IPS-18c (cell line): ENCODE measurements around the gene AGPAT3.
"Not testable (repeated sequence)": the region's sequence is repeated elsewhere in the genome, so short reads cannot be mapped to it uniquely, and the experiment has no call there.

ENCODE experiments used
- H3K4me3 ChIP-seq: 2 replicates; pipeline ENCODE4 v1.7.0; 2013; ENCODE audit warnings: low read depth, mild to moderate bottlenecking, low read length, moderate library complexity; ENCODE audit not compliant: insufficient read depth
- H3K9me3 ChIP-seq: one replicate; pipeline ENCODE4 v1.6.1; 2013; ENCODE audit warnings: mild to moderate bottlenecking, low read length, moderate library complexity; ENCODE audit not compliant: control insufficient read depth, insufficient read depth

AGPAT3 gene

DNA sequence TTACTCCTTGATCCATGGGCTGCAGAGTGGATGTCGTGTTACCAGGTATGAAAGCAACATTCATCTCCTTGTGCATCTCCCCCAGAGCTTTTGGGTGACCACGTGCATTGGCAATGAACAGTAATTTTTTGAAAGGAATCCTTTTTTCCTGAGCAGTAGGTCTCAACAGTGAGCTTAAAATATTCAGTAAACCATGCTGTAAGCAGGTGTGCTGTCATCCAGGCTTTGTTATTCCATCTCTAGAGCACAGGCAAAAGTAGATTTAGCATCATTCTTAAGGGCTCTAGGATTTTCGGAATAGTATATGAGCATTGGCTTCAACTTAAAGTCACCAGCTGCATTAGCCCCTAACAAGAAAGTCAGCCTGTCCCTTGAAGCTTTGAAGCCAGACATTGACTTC, 27.3 kb downstream of the AGPAT3 start:
- Histone ChIP-seq H3K4me3 (no peak overlapping the region), H3K9me3 (peaks cover 1% of the 10 kb centered on the region)

DNA sequence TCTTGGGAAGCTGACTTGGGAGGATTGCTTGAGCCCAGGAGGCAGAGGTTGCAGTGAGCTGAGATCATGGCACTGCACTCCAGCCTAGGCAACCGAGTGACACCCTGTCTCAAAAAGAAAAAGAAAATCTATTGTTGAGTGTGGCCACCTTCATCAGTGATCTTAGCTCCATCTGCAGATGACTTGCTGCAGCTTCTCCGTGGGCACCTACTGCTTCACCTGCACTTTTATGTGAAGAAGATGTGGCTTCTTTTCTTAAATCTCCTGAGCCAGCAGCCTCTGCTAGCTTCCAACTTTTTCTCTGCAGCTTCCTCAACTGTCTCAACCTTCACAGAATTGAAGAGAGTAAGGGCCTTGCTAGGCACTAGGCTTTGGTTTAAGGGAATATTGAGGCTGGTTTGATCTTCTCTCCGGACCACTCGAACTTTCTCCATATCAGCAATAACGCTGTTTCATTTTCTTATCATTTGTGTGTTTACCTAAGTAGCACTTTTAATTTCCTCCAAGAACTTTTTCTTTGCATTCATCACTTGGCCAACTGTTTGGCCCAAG, 28.0 kb downstream of the AGPAT3 start:
- no peak overlapping the region for H3K4me3 ChIP-seq
- H3K9me3 ChIP-seq = peaks cover 2% of the 10 kb centered on the region

- Histone ChIP-seq H3K4me3 (no peak overlapping the region), H3K9me3 (peaks cover 2% of the 10 kb centered on the region)
Measured at GRCh38 chr21:43893536-43894205, 28.6 kb downstream of the AGPAT3 start.

GRCh38 chr21:43894206-43894577, 29.2 kb downstream of the AGPAT3 start:
- H3K9me3 ChIP-seq = peaks cover 2% of the 10 kb centered on the region
- no peak overlapping the region for H3K4me3 ChIP-seq

- Histone ChIP-seq H3K9me3 (peaks cover 2% of the 10 kb centered on the region), H3K4me3 (no peak overlapping the region)
Measured at GRCh38 chr21:43895196-43895595, 30.2 kb downstream of the AGPAT3 start.

- H3K4me3 ChIP-seq, H3K9me3 ChIP-seq: not testable (repeated sequence)
Measured at GRCh38 chr21:43896696-43897299, 31.8 kb downstream of the AGPAT3 start.

DNA sequence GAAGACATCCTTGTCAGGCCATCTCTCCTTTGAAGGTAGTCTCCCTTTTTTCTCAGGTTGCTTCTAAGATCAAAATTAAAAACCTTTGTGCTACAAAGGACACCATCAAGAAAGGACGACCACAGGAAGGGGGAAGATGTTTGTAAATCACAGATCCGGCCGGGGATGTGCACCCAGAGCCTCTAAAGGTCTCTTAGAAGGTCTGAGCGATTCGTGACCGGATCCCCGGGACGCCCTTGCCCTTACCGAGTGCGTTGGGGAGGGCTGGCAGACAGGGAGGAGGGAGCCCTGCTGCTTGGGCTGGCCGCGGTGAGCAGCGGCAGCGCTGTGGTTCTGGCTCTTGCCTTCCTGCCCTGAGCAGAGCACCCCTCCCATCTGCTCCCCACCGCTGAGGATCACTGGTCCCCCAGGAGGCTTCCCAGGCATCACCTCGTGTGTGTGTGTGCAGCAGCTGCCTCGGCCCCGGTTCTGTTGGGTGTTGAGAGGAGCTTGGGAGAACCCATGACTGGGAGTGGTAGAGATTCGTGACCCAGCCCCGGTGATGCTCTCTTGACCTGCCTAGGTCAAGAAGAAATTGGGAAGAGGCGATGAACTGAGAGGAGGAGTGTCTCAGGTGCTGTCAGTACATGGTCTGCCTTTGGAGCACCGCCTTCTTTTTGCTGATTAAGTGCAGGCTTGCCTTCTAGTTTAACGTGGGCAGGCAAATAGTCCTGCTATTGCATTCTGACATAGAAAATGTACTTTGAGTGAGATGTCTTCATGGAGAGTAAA, 34.5 kb downstream of the AGPAT3 start:
- H3K4me3 ChIP-seq = no peak overlapping the region
- H3K9me3 ChIP-seq = peaks cover 2% of the 10 kb centered on the region

DNA sequence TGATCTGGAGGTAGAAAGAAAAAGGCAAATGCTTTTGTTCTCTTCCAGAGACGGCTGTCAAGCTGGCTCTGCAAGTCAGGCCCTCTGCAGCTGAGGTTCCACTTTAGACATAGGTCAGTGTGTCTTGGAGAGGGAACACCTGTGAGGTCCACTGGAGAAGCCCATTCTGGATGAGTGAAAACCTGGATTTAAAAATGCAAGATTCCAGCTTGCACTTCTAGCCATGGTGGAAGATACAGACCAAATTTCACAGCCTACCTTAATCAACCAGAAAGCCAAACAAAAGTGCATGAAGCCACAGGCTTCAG, 35.0 kb downstream of the AGPAT3 start:
- Histone ChIP-seq H3K9me3 (peaks cover 2% of the 10 kb centered on the region), H3K4me3 (no peak overlapping the region)

- Histone ChIP-seq H3K9me3 (peaks cover 2% of the 10 kb centered on the region), H3K4me3 (no peak overlapping the region)
Measured at GRCh38 chr21:43900690-43901089, 35.7 kb downstream of the AGPAT3 start.

DNA sequence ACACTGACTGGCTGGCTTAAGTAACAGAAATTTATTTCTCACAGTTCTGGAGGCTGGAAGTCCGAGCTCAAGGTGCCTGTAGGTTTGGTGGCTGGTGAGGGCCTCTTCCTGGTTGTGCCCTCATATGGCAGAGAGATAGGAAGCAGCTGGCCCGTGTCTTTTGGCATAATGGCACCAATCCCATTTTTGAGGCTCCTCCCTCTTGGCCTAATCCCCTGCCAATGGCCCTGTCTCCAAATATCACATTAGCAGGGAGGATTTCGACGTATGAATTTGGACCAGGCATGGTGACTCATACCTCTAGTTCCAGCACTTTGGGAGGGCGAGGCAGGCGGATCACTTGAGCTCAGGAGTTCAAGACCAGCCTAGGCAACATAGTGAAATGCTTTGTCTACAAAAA, 37.4 kb downstream of the AGPAT3 start:
- Histone ChIP-seq H3K4me3 (no peak overlapping the region), H3K9me3 (no peaks in the 10 kb centered on the region)

GRCh38 chr21:43903451-43904091, 38.5 kb downstream of the AGPAT3 start:
- no peak overlapping the region for H3K4me3 ChIP-seq

DNA sequence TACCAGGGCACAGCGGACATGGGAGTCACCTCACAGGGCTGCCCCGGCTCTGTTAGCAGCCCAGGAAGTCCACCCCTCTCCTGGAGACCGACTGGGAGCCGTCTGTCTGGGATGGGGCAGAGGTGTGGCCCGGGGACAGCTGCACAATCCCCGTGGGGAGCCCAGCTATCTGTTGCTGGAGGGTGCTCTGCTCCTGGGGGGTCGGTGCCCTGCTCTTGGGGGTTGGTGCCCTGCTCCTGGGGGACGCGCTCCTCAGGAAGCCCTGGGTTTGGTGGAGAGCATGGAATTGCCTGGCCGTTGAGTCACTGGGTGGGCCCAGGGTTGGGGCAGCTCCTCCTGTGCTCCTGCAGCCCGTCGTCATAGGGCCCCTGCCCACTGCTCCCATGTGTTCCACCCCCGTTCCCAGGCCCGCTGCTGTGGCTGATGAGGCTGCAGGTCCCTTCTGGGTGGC, 39.3 kb downstream of the AGPAT3 start:
- no peaks in the 10 kb centered on the region for H3K9me3 ChIP-seq

More at GRCh38 chr21:43903451-43904091, 38.5 kb downstream of the AGPAT3 start:
- H3K9me3 ChIP-seq = no peaks in the 10 kb centered on the region

DNA sequence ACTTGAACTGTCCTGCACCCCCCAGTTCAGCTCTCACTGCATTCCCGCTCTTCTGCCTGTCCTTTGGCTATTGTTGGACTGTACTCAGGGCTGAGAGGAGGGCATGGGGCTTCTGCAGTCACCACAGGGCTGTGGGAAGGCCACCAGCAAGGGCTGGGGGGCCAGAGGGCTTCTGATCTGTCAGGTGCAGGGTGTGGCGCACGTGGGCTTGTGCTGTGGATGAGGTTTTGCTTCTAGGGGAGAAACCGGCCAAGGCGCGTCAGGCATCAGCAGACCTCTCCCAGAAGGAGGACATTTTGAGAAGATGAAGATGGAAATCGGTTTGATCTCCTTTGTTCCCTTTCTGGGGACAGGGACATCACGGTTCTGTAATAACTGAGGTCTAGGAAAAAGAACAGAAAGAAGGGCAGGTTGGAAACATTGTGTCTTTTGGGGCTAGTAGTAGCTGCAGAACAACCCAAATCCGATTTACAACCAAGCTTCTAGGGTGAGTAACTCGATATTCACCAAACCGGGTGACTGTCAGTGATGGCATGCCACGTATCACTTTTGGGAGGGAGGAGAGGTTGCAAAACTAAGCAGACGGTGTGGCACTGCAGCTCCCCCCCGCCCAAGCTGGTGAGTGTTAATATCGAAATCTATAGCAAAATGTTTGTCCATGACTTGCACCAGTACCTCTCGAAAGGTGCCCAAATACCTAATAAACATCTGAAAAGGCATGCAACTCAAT, 40.9 kb downstream of the AGPAT3 start:
- H3K9me3 ChIP-seq = no peaks in the 10 kb centered on the region
- H3K4me3 ChIP-seq = no peak overlapping the region

More for the DNA sequence above, 39.3 kb downstream of the AGPAT3 start:
- no peak overlapping the region for H3K4me3 ChIP-seq

GRCh38 chr21:43906585-43907370, 41.8 kb downstream of the AGPAT3 start:
- no peaks in the 10 kb centered on the region for H3K9me3 ChIP-seq
- no peak overlapping the region for H3K4me3 ChIP-seq

GRCh38 chr21:43907751-43908150, 42.7 kb downstream of the AGPAT3 start:
- no peak overlapping the region for H3K4me3 ChIP-seq
- H3K9me3 ChIP-seq = no peaks in the 10 kb centered on the region

DNA sequence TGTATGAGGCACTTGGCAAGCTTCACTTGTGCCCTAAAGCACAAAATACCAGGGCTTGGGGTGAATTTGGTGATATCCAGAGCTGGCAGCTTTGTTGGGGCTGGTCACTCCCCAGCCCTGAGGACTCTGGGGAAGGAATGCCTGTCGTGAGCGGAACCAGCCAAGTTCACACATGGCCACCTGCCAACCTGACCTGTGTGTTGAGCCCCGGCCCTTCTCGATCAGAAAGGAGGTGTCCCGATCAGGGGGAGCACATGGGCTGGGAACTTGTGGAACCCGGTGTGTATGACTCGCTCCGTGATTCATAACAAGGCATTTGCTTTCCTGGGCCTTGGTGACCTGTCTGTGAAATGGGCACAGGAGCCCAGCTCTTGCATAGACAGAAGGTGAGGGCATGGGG, 43.1 kb downstream of the AGPAT3 start:
- no peak overlapping the region for H3K4me3 ChIP-seq
- no peaks in the 10 kb centered on the region for H3K9me3 ChIP-seq
